Measurements from ENCODE around the gene MED12L. TPM values are rescaled to one million over a fixed set of nuclear protein-coding genes. Genes with fewer than 3 reads are reported as not detected.

The MED12L gene
- total and polyA plus RNA-seq, 10 of the 15 experiments (the other 5 are each of a cell fraction or from before 2014, with no cell fraction given): 0.01 to 0.06 (median 0.03) TPM; not detected in 2

- TF ChIP-seq, protein P1, sequence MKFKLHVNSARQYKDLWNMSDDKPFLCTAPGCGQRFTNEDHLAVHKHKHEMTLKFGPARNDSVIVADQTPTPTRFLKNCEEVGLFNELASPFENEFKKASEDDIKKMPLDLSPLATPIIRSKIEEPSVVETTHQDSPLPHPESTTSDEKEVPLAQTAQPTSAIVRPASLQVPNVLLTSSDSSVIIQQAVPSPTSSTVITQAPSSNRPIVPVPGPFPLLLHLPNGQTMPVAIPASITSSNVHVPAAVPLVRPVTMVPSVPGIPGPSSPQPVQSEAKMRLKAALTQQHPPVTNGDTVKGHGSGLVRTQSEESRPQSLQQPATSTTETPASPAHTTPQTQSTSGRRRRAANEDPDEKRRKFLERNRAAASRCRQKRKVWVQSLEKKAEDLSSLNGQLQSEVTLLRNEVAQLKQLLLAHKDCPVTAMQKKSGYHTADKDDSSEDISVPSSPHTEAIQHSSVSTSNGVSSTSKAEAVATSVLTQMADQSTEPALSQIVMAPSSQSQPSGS (IDR thresholded peaks at IDR 0.05; ENCODE audit: low read length): no peak
- no peak for TF ChIP-seq NR2C2 (IDR thresholded peaks at IDR 0.05; ENCODE audit: borderline replicate concordance, control insufficient read depth, insufficient read length, low read depth)
- TF ChIP-seq MYB (IDR thresholded peaks at IDR 0.05; ENCODE audit: borderline replicate concordance, low read depth, low read length): no peak
- no peak for TF ChIP-seq ASH2L (IDR thresholded peaks at IDR 0.05; ENCODE audit: borderline replicate concordance, low read depth)
- no peak for TF ChIP-seq KLF5 (IDR thresholded peaks at IDR 0.05; ENCODE audit: partially characterized antibody)
Measured at GRCh38 chr3:151100076-151100475, 14.6 kb downstream of the MED12L start (continued).

DNA sequence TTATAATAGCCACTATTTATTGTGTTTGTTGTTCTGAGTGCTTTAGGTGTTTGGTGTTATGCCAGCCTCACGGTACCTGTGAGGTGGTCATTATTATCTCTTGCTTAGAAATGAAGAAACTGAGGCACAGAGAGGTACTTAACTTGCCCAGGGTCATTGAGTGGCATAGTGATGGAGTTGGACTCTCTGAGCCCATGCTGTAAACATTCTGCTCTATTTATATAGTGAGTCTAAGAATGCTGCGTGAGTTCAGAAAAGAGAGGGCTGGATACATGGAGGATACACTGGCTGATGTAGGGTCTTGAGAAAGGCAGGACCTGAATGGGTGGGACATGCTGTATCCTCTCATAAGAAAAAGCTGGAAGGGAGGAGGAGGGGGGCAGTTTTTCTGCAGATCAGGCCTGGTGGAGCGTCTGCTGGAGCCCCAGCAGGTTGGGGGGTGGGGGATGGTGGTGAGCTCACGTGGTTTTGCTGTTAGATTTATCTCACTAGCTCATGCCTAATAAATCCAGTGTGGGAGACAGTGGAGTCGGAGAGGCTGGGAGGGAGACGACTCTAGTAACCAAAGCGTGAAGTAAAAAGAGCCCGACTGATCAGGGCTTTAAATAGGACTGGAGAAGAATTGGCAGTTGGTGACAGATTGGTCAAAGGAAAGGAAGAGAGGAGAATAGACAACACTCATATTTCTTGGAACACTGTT lies 16.0 kb downstream of the MED12L start:
- ChIA-PET SMC1A (ENCODE audit: uncharacterized antibody, unreplicated experiment) (no interaction called here), RAD21 (ENCODE audit: unreplicated experiment) (no interaction called here), POLR2A (no interaction called here), CTCF (interaction anchor here (1.1 kb wide), 1 partner anchor 9 kb away, joined by 3 read pairs; no protein-coding TSS in a partner anchor)
- Histone ChIP-seq H3K27ac (ENCODE audit: control insufficient read depth, insufficient read depth) (no peak overlapping the region), H3K4me2 (ENCODE audit: control insufficient read depth, insufficient read depth) (no peak overlapping the region), H3K4me1 (ENCODE audit: control insufficient read depth, insufficient read depth, low read length) (no peaks in the 10 kb centered on the region), H3K9ac (ENCODE audit: control insufficient read depth, insufficient read depth, low read length) (no peak overlapping the region), H3K36me3 (ENCODE audit: control insufficient read depth in 2 of 2, insufficient read depth in 2 of 2, low read length in 1 of 2) (no peaks in the 10 kb centered on the region), H3K27me3 (replicated peaks in 1 of 2; ENCODE audit: control insufficient read depth in 2 of 2, insufficient read depth in 2 of 2, low read length in 1 of 2) (peaks cover 0 to 2% of the 10 kb centered on the region in 2 experiments; a peak in 2 of 4 replicates), H3K9me3 (replicated peaks; ENCODE audit: control insufficient read depth, insufficient read depth, low read length) (no peaks in the 10 kb centered on the region; the same call in 1 of the 3 replicates), H4K20me1 (ENCODE audit: control insufficient read depth, insufficient read depth) (no peaks in the 10 kb centered on the region), H3K79me2 (ENCODE audit: control insufficient read depth, insufficient read depth, low read length) (no peaks in the 10 kb centered on the region), H3K4me3 (no peak overlapping the region), H2AFZ (ENCODE audit: control insufficient read depth, low read depth, low read length) (no peak overlapping the region)
- DNase-seq (ENCODE audit: low read depth, low spot score) (no peak), FAIRE-seq (no peak), ATAC-seq (no peak)
- intact Hi-C loops (cut with micrococcal nuclease; ENCODE audit: unreplicated experiment) (no loop called here), in situ Hi-C loops (cut with MboI) (no loop called here)
- no TSS peak for BruUV-seq (replicated peaks)
- WGBS (ENCODE audit: insufficient coverage, insufficient replicate concordance, low lambda C conversion rate, missing lambda C conversion rate): 40% methylated on average over 8 of the region's 8 CpGs
- TF ChIP-seq MYB (IDR thresholded peaks at IDR 0.05; ENCODE audit: borderline replicate concordance, low read depth, low read length) (no peak), SMARCA5 (IDR thresholded peaks at IDR 0.05) (no peak), CREB1 (IDR thresholded peaks at IDR 0.05; ENCODE audit: low read depth) (no peak), CBFB (IDR thresholded peaks at IDR 0.05; ENCODE audit: low read depth) (no peak), TCF7 (IDR thresholded peaks at IDR 0.05; ENCODE audit: borderline replicate concordance) (no peak)

All from GM12878 (cell line).